ENCODE results near the gene METTL25. TPM values are rescaled to one million over a fixed set of nuclear protein-coding genes. Genes with fewer than 3 reads are reported as not detected.

The METTL25 gene
- total and polyA plus RNA-seq, 2 of the 8 experiments (the other 6 are each of a cell fraction or from before 2014, with no cell fraction given) = 2.4 to 8.3 TPM

GRCh38 chr12:82515652-82516051, 157.3 kb downstream of the METTL25 start (continued):
- TF ChIP-seq RBBP5 (IDR thresholded peaks at IDR 0.05; ENCODE audit: borderline replicate concordance, low read depth, low read length) (no peak), KDM5A (IDR thresholded peaks at IDR 0.05; ENCODE audit: low read length) (no peak), MAFK (IDR thresholded peaks at IDR 0.05; ENCODE audit: low read depth, low read length) (no peak), HDAC2 (IDR thresholded peaks at IDR 0.05; ENCODE audit: borderline replicate concordance in 1 of 2, low read depth in 2 of 2, low read length in 2 of 2) (no peak), SIN3A (conservative IDR thresholded peaks at IDR 0.05 in 1 of 2, IDR thresholded peaks at IDR 0.05 in 1 of 2; ENCODE audit: low read depth in 1 of 2, low read length in 2 of 2) (no peak)
